AG09309 (cell line): Measurements from ENCODE around the gene SOX21.

Experiments
- DNase-seq: peaks from one replicate; pipeline ENCODE4 v3.0.0-alpha.2; 2010; ENCODE audit warnings: low read depth
- H3K4me3 ChIP-seq: 2 replicates; pipeline ENCODE4 v1.5.1; 2011; ENCODE audit warnings: mild to moderate bottlenecking, low read depth, low read length, moderate library complexity; ENCODE audit not compliant: control insufficient read depth
- CTCF ChIP-seq: IDR thresholded peaks from 2 replicates; pipeline ENCODE4 v1.5.1; 2011; ENCODE audit warnings: mild to moderate bottlenecking, low read depth, low read length, inconsistent platforms; ENCODE audit not compliant: insufficient read depth, control insufficient read depth; ENCODE audit errors: missing control alignments

Gene SOX21

GRCh38 chr13:94713561-94714182 is 1.3 kb upstream of the SOX21 start:
- no peak for DNase-seq
- no peak for TF ChIP-seq CTCF
- H3K4me3 ChIP-seq = no peak overlapping the region

GRCh38 chr13:94712812-94713560 is 641 bp upstream of the SOX21 start:
- DNase-seq = peak; percentile 13
- H3K4me3 ChIP-seq = no peak overlapping the region; the same call in 1 of the 2 replicates
- no peak for TF ChIP-seq CTCF

GRCh38 chr13:94711561-94712286 is 621 bp downstream of the SOX21 start:
- TF ChIP-seq CTCF = no peak
- DNase-seq = no peak
- H3K4me3 ChIP-seq = no peak overlapping the region

GRCh38 chr13:94710881-94711560 is 1.3 kb downstream of the SOX21 start:
- no peak overlapping the region for H3K4me3 ChIP-seq
- no peak for DNase-seq
- peak; percentile 5 for TF ChIP-seq CTCF

GRCh38 chr13:94710065-94710781 is 2.1 kb downstream of the SOX21 start:
- H3K4me3 ChIP-seq = no peak overlapping the region
- DNase-seq = no peak
- TF ChIP-seq CTCF = no peak
